ENCODE measurements around the gene CCL24. TPM values are rescaled to one million over a fixed set of nuclear protein-coding genes. Genes with fewer than 3 reads are reported as not detected.
A peak's percentile ranks its signal among the peaks of the same experiment; 100 is the strongest.
"Not testable (repeated sequence)": the region's sequence is repeated elsewhere in the genome, so short reads cannot be mapped to it uniquely, and the experiment has no call there.

The CCL24 gene
- polyA plus RNA-seq, 1 donor, result 32.1 TPM

DNA sequence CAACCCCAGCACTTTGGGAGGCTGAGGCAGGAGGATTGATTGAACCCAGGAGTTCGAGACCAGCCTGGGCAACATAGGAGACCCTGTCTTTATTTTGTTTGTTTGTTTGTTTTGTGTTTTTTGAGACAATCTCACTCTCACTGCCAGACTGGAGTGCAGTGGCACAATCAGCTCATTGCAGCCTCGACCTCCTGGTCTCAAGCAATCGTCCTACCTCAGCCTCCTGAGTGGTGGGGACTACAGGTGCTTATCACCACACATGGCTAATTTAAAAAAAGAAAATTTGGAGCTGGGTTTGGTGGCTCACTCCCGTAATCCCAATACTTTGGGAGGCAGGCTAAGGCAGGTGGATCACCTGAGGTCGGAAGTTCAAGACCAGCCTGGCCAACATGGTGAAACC lies 30.6 kb upstream of the CCL24 start:
- WGBS (ENCODE audit: insufficient coverage, low lambda C conversion rate), result no CpG with 5 or more reads among the region's 5 CpGs
- H3K27ac ChIP-seq (ENCODE audit: low read length), result no peak overlapping the region
- no peak overlapping the region for H3K4me3 ChIP-seq (ENCODE audit: low read length)
- H3K9me3 ChIP-seq (ENCODE audit: control insufficient read depth, low read depth, low read length), result no peaks in the 10 kb centered on the region
- H3K4me1 ChIP-seq (ENCODE audit: control insufficient read depth, insufficient read depth, low read length), result peaks cover 3% of the 10 kb centered on the region
- H3K36me3 ChIP-seq (ENCODE audit: control insufficient read depth, insufficient read depth, low read length), result no peaks in the 10 kb centered on the region
- H3K27me3 ChIP-seq (ENCODE audit: control insufficient read depth, insufficient read depth, low read length), result no peaks in the 10 kb centered on the region
- DNase-seq, result no peak

GRCh38 chr7:75843613-75844116 lies 30.1 kb upstream of the CCL24 start:
- Histone ChIP-seq H3K27ac (ENCODE audit: low read length) (peak overlapping the region; percentile 20), H3K36me3 (ENCODE audit: control insufficient read depth, insufficient read depth, low read length) (no peaks in the 10 kb centered on the region), H3K27me3 (ENCODE audit: control insufficient read depth, insufficient read depth, low read length) (no peaks in the 10 kb centered on the region), H3K4me3 (ENCODE audit: low read length) (no peak overlapping the region), H3K4me1 (ENCODE audit: control insufficient read depth, insufficient read depth, low read length) (peaks cover 3% of the 10 kb centered on the region), H3K9me3 (ENCODE audit: control insufficient read depth, low read depth, low read length) (no peaks in the 10 kb centered on the region)
- DNase-seq, result no peak
- WGBS (ENCODE audit: insufficient coverage, low lambda C conversion rate), result 100% methylated on average over 1 of the region's 9 CpGs

DNA sequence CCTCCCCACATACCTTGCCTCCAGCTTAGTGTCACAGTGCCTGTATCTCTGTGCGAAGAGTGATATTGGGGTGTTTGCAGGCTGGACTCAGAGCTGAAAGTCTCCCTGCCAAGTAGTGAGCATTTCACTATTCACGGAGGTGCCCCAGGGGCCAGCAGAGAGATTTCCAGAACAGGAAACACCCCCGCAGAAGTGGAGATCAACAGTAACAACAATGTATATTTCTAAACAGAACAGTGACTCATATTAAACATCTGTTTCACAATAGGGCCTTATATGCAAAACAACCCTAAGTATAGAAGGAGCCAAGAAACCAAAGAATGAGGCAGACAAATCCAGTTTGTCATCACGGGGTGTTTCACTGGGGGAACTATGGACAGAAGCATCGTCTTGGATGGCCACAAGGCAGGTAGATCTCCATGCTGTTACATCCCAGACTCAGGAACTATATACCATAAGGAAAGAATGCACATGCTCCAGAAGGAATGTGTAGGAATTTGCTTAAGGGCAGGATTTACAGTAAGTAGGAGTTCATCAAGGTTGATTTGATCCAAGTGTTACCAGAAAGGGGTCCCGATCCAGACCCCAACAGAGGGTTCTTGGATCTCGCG lies 29.3 kb upstream of the CCL24 start:
- Histone ChIP-seq H3K9me3 (ENCODE audit: control insufficient read depth, low read depth, low read length) (no peaks in the 10 kb centered on the region), H3K4me1 (ENCODE audit: control insufficient read depth, insufficient read depth, low read length) (peaks cover 3% of the 10 kb centered on the region), H3K36me3 (ENCODE audit: control insufficient read depth, insufficient read depth, low read length) (no peaks in the 10 kb centered on the region), H3K4me3 (ENCODE audit: low read length) (no peak overlapping the region), H3K27ac (ENCODE audit: low read length) (peak overlapping the region; percentile 24), H3K27me3 (ENCODE audit: control insufficient read depth, insufficient read depth, low read length) (no peaks in the 10 kb centered on the region)
- no CpG with 5 or more reads among the region's 8 CpGs for WGBS (ENCODE audit: insufficient coverage, low lambda C conversion rate)
- peak; percentile 12 to 36 for DNase-seq

GRCh38 chr7:75840029-75840428 lies 26.4 kb upstream of the CCL24 start:
- Histone ChIP-seq H3K27me3 (ENCODE audit: control insufficient read depth, insufficient read depth, low read length) (no peaks in the 10 kb centered on the region), H3K4me3 (ENCODE audit: low read length) (no peak overlapping the region), H3K27ac (ENCODE audit: low read length) (no peak overlapping the region), H3K36me3 (ENCODE audit: control insufficient read depth, insufficient read depth, low read length) (no peaks in the 10 kb centered on the region), H3K4me1 (ENCODE audit: control insufficient read depth, insufficient read depth, low read length) (peaks cover 3% of the 10 kb centered on the region), H3K9me3 (ENCODE audit: control insufficient read depth, low read depth, low read length) (no peaks in the 10 kb centered on the region)
- no CpG with 5 or more reads among the region's 3 CpGs for WGBS (ENCODE audit: insufficient coverage, low lambda C conversion rate)
- no peak for DNase-seq

DNA sequence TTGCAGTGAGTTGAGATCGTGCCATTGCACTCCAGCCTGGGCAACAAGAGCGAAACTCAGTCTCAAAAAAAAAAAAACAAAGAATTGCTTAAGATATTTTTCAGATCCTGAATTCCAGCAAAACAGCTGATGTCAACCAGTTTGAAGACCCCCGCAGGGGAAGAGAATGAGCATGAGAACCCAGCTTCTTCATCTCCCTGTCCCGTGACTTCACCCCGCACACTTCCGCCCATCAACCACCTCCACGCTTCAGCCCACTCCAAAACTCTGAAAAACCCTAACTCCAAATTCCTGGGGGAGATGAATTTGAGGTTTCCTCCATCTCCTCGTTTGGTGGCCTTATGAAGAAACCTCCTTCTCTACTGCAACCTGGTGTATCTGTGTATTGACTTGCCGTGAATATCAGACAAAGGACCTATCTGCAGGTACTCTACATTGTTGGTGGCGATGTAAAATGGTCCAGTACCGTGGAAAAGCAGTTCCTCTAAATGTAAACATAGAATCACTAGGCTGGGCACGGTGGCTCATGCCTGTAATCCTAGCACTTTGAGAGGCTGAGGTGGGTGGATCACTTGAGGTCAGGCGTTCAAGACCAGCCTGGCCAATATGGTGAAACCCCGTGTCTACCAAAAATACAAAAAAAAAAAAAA lies 24.8 kb upstream of the CCL24 start:
- not testable (repeated sequence) for H3K4me3 ChIP-seq (ENCODE audit: low read length); H3K27ac ChIP-seq (ENCODE audit: low read length); DNase-seq; H3K9me3 ChIP-seq (ENCODE audit: control insufficient read depth, low read depth, low read length); H3K4me1 ChIP-seq (ENCODE audit: control insufficient read depth, insufficient read depth, low read length); H3K27me3 ChIP-seq (ENCODE audit: control insufficient read depth, insufficient read depth, low read length); H3K36me3 ChIP-seq (ENCODE audit: control insufficient read depth, insufficient read depth, low read length)
- 100% methylated on average over 4 of the region's 14 CpGs for WGBS (ENCODE audit: insufficient coverage, low lambda C conversion rate)

- DNase-seq, result no peak
- 90% methylated on average over 7 of the region's 7 CpGs for WGBS (ENCODE audit: insufficient coverage, low lambda C conversion rate)
- Histone ChIP-seq H3K4me3 (ENCODE audit: low read length) (no peak overlapping the region), H3K9me3 (ENCODE audit: control insufficient read depth, low read depth, low read length) (no peaks in the 10 kb centered on the region), H3K27me3 (ENCODE audit: control insufficient read depth, insufficient read depth, low read length) (no peaks in the 10 kb centered on the region), H3K36me3 (ENCODE audit: control insufficient read depth, insufficient read depth, low read length) (no peaks in the 10 kb centered on the region), H3K27ac (ENCODE audit: low read length) (no peak overlapping the region), H3K4me1 (ENCODE audit: control insufficient read depth, insufficient read depth, low read length) (no peaks in the 10 kb centered on the region)
Observed at GRCh38 chr7:75836798-75837197, 23.2 kb upstream of the CCL24 start.

- 67% methylated on average over 1 of the region's 29 CpGs for WGBS (ENCODE audit: insufficient coverage, low lambda C conversion rate)
- Histone ChIP-seq H3K4me1 (ENCODE audit: control insufficient read depth, insufficient read depth, low read length) (no peaks in the 10 kb centered on the region), H3K27me3 (ENCODE audit: control insufficient read depth, insufficient read depth, low read length) (no peaks in the 10 kb centered on the region), H3K27ac (ENCODE audit: low read length) (no peak overlapping the region), H3K9me3 (ENCODE audit: control insufficient read depth, low read depth, low read length) (no peaks in the 10 kb centered on the region), H3K36me3 (ENCODE audit: control insufficient read depth, insufficient read depth, low read length) (no peaks in the 10 kb centered on the region), H3K4me3 (ENCODE audit: low read length) (no peak overlapping the region)
- DNase-seq, result no peak
Observed at GRCh38 chr7:75835688-75836285, 22.2 kb upstream of the CCL24 start.

GRCh38 chr7:75833662-75834061 lies 20.1 kb upstream of the CCL24 start:
- not testable (repeated sequence) for H3K27me3 ChIP-seq (ENCODE audit: control insufficient read depth, insufficient read depth, low read length); DNase-seq; H3K4me1 ChIP-seq (ENCODE audit: control insufficient read depth, insufficient read depth, low read length); H3K27ac ChIP-seq (ENCODE audit: low read length); H3K9me3 ChIP-seq (ENCODE audit: control insufficient read depth, low read depth, low read length); H3K36me3 ChIP-seq (ENCODE audit: control insufficient read depth, insufficient read depth, low read length); H3K4me3 ChIP-seq (ENCODE audit: low read length)
- no CpG with 5 or more reads among the region's 6 CpGs for WGBS (ENCODE audit: insufficient coverage, low lambda C conversion rate)

- no CpG with 5 or more reads among the region's 6 CpGs for WGBS (ENCODE audit: insufficient coverage, low lambda C conversion rate)
- H3K9me3 ChIP-seq (ENCODE audit: control insufficient read depth, low read depth, low read length), result no peaks in the 10 kb centered on the region
- no peaks in the 10 kb centered on the region for H3K36me3 ChIP-seq (ENCODE audit: control insufficient read depth, insufficient read depth, low read length)
- H3K27ac ChIP-seq (ENCODE audit: low read length), result no peak overlapping the region
- H3K27me3 ChIP-seq (ENCODE audit: control insufficient read depth, insufficient read depth, low read length), result no peaks in the 10 kb centered on the region
- no peak overlapping the region for H3K4me3 ChIP-seq (ENCODE audit: low read length)
- no peaks in the 10 kb centered on the region for H3K4me1 ChIP-seq (ENCODE audit: control insufficient read depth, insufficient read depth, low read length)
- no peak for DNase-seq
Observed at GRCh38 chr7:75830978-75831377, 17.4 kb upstream of the CCL24 start.

DNA sequence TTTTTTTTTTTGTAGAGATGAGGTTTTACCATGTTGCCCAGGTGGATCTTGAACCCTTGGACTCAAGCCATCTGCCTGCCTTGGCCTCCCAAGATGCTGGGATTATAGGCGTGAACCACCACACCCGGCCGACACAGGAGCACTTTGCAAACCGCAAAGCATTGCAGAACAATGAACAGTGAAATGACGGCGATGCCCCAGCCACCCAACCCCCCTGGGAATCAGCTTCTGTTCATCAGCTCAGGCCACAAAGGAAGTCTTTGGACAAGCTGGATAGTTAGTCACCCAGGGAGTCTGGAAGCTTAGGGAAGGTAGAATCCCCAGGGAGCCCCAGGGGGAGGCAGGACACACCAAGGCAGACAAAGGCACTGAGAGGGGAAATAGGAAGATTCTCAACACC lies 16.1 kb upstream of the CCL24 start:
- not testable (repeated sequence) for H3K36me3 ChIP-seq (ENCODE audit: control insufficient read depth, insufficient read depth, low read length); H3K27ac ChIP-seq (ENCODE audit: low read length); DNase-seq; H3K27me3 ChIP-seq (ENCODE audit: control insufficient read depth, insufficient read depth, low read length); H3K4me3 ChIP-seq (ENCODE audit: low read length); H3K4me1 ChIP-seq (ENCODE audit: control insufficient read depth, insufficient read depth, low read length); H3K9me3 ChIP-seq (ENCODE audit: control insufficient read depth, low read depth, low read length)
- WGBS (ENCODE audit: insufficient coverage, low lambda C conversion rate), result no CpG with 5 or more reads among the region's 6 CpGs
